HepG2 (cell line): Measurements from ENCODE around the gene TGM3. TPM values are rescaled to one million over a fixed set of nuclear protein-coding genes. Genes with fewer than 3 reads are reported as not detected.
A peak's percentile ranks its signal among the peaks of the same experiment; 100 is the strongest.

Source experiments
- ATAC-seq: fragments of 200-7000 bp; cut with Tn5 transposase; 3 replicates; pipeline ENCODE4 v1.9.1; 2020; ENCODE audit warnings: mild to moderate bottlenecking, moderate library complexity
- BruUV-seq: library from RNA; stranded (reverse); fragments of 400-500 nt; replicated peaks from 2 replicates; lab custom pipeline; 2021; lab: Mats Ljungman, UMichigan
- CTCF ChIA-PET: fragments of 300-600 bp; formaldehyde crosslinking; extraction: SDS; loops from one replicate; lab custom pipeline; 2021; ENCODE audit warnings: low total read pairs, inconsistent platforms, low intra/inter-chr PET ratio; lab: Yijun Ruan, JAX
- POLR2A ChIA-PET: fragments of 350-600 bp; sonication (Branson Sonifier 250); formaldehyde crosslinking; loops from one replicate; lab custom pipeline; 2020; ENCODE audit warnings: antibody characterized with exemption, inconsistent platforms; lab: Yijun Ruan, JAX
- DNase-seq: peaks from one replicate; pipeline ENCODE4 v3.0.0-alpha.2; 2015; ENCODE audit warnings: low spot score
- FAIRE-seq: peaks from 3 replicates; lab custom pipeline; 2011; peaks lifted over from hg19 to GRCh38; lab: Jason Lieb, UNC
- H2AFZ ChIP-seq: one replicate; pipeline ENCODE4 v1.6.1; 2011; ENCODE audit warnings: low read length, inconsistent platforms
- H3K27ac ChIP-seq: fragments of 300-600 bp; 3 replicates; pipeline ENCODE4 v1.8.0; 2011; ENCODE audit warnings: mixed run types, mild to moderate bottlenecking, mixed read lengths, low read length, inconsistent platforms; ENCODE audit not compliant: insufficient read depth; ENCODE audit errors: extremely low read length
- H3K27me3 ChIP-seq, 2 experiments: fragments of 200-600 bp in 1 of 2; 2 replicates in 1 of 2; 3 replicates in 1 of 2; pipeline versions ENCODE4 v1.6.0 to v1.8.0; 2011; ENCODE audit warnings: low read length in 2 of 2, mild to moderate bottlenecking in 2 of 2, moderate library complexity in 2 of 2, inconsistent platforms in 1 of 2; ENCODE audit not compliant: insufficient read depth in 2 of 2, control insufficient read depth in 1 of 2
- H3K36me3 ChIP-seq, 2 experiments: fragments of 200-600 bp in 1 of 2; replicated peaks in 1 of 2; 2 replicates in 1 of 2; 3 replicates in 1 of 2; pipeline versions ENCODE4 v1.5.1 to v1.8.0; 2011; ENCODE audit warnings: low read length in 2 of 2, inconsistent platforms in 1 of 2; ENCODE audit not compliant: insufficient read depth in 2 of 2, control insufficient read depth in 1 of 2
- H3K4me1 ChIP-seq: 2 replicates; pipeline ENCODE4 v1.5.1; 2012; ENCODE audit warnings: low read length, inconsistent platforms; ENCODE audit not compliant: insufficient read depth
- H3K4me2 ChIP-seq: 2 replicates; pipeline ENCODE4 v1.6.0; 2011; ENCODE audit warnings: low read depth, low read length, inconsistent platforms
- H3K4me3 ChIP-seq, 3 experiments: fragments of 200-600 bp in 1 of 3; sonication (generic), shearing (Covaris generic) in 1 of 3; replicated peaks in 1 of 3; 2 replicates each; pipeline ENCODE4 v1.5.1; 2011 to 2016; ENCODE audit warnings: low read length in 3 of 3, inconsistent platforms in 2 of 3, low read depth in 2 of 3, mild to moderate bottlenecking in 2 of 3, control low read depth in 1 of 3, mixed read lengths in 1 of 3; ENCODE audit not compliant: insufficient read depth in 1 of 3
- H3K79me2 ChIP-seq: one replicate; pipeline ENCODE4 v1.6.1; 2011; ENCODE audit warnings: low read length, inconsistent platforms; ENCODE audit not compliant: insufficient read depth
- H3K9ac ChIP-seq: 2 replicates; pipeline ENCODE4 v1.6.0; 2011; ENCODE audit warnings: mild to moderate bottlenecking, low read depth, low read length, inconsistent platforms; ENCODE audit not compliant: insufficient read depth
- H3K9me3 ChIP-seq: 2 replicates; pipeline ENCODE4 v1.5.1; 2012; ENCODE audit warnings: mild to moderate bottlenecking, low read length
- H4K20me1 ChIP-seq: 2 replicates; pipeline ENCODE4 v1.6.0; 2011; ENCODE audit warnings: inconsistent platforms, mild to moderate bottlenecking, low read length, moderate library complexity; ENCODE audit not compliant: insufficient read depth
- ATF7 ChIP-seq, 2 experiments: fragments of 450-650 bp in 1 of 2; sonication (generic) in 1 of 2; formaldehyde crosslinking in 1 of 2; IDR thresholded peaks; 2 replicates each; pipeline versions ENCODE4 v1.4.0 to v1.6.1; 2016 to 2020; ENCODE audit warnings: antibody characterized with exemption in 1 of 2, mild to moderate bottlenecking in 1 of 2, missing genetic modification reagents in 1 of 2
- BHLHE40 ChIP-seq: IDR thresholded peaks from 2 replicates; pipeline ENCODE4 v1.6.1; 2011; ENCODE audit warnings: low read length, improper control_type of control experiment
- CCDC6 ChIP-seq: sonication (generic); formaldehyde crosslinking; IDR thresholded peaks from 2 replicates; pipeline ENCODE4 v1.8.1; 2022; ENCODE audit warnings: mild to moderate bottlenecking, missing genetic modification reagents, moderate library complexity
- CEBPG ChIP-seq: IDR thresholded peaks from 2 replicates; pipeline ENCODE4 v1.6.1; 2016
- CREB1 ChIP-seq, 2 experiments: fragments of 450-650 bp in 1 of 2; IDR thresholded peaks; 2 replicates each; pipeline ENCODE4 v1.6.1; 2016 to 2017; ENCODE audit warnings: control low read depth in 1 of 2, mild to moderate bottlenecking in 1 of 2, missing compliant biosample characterization in 1 of 2, missing genetic modification characterization in 1 of 2
- GATAD2A ChIP-seq: IDR thresholded peaks from 2 replicates; pipeline ENCODE4 v1.6.1; 2016
- HDAC1 ChIP-seq: sonication (generic); formaldehyde crosslinking; IDR thresholded peaks from 2 replicates; pipeline ENCODE4 v1.5.1; 2020; ENCODE audit warnings: mild to moderate bottlenecking, missing genetic modification reagents
- HNF4A ChIP-seq: sonication (generic); formaldehyde crosslinking; IDR thresholded peaks from 2 replicates; pipeline ENCODE4 v1.4.0; 2020; ENCODE audit warnings: missing genetic modification reagents
- MTA3 ChIP-seq: sonication (generic); formaldehyde crosslinking; IDR thresholded peaks from 2 replicates; pipeline ENCODE4 v1.4.0; 2020; ENCODE audit warnings: missing genetic modification reagents
- TCF7 ChIP-seq: sonication (generic); IDR thresholded peaks from 2 replicates; pipeline ENCODE4 v1.6.1; 2016; ENCODE audit warnings: antibody characterized with exemption, low read depth
- ZNF20 ChIP-seq: sonication (generic); formaldehyde crosslinking; IDR thresholded peaks from 2 replicates; pipeline ENCODE4 v1.4.0; 2020; ENCODE audit warnings: mild to moderate bottlenecking, moderate library complexity, missing genetic modification reagents
- ZNF275 ChIP-seq: sonication (generic); formaldehyde crosslinking; IDR thresholded peaks from 2 replicates; pipeline ENCODE4 v1.8.0; 2022; ENCODE audit warnings: missing genetic modification reagents, mild to moderate bottlenecking, inconsistent platforms, borderline replicate concordance
- ZNF362 ChIP-seq: sonication (generic); formaldehyde crosslinking; IDR thresholded peaks from 2 replicates; pipeline ENCODE4 v1.4.0; 2020; ENCODE audit warnings: missing genetic modification reagents, mild to moderate bottlenecking, borderline replicate concordance
- ZNF629 ChIP-seq: sonication (generic); formaldehyde crosslinking; conservative IDR thresholded peaks from 2 replicates; pipeline ENCODE4 v1.5.0; 2020; ENCODE audit warnings: missing genetic modification reagents
- ZNF761 ChIP-seq: sonication (generic); formaldehyde crosslinking; conservative IDR thresholded peaks from 2 replicates; pipeline ENCODE4 v1.4.0; 2020; ENCODE audit warnings: mild to moderate bottlenecking, missing genetic modification reagents
- WGBS: methylation state at CpG from one replicate; pipeline ENCODE4 v1.1.6; 2017; ENCODE audit warnings: low lambda C conversion rate; 5-methylcytosine and 5-hydroxymethylcytosine counted together
- in situ Hi-C: cut with HindIII; loops from 2 replicates; pipeline ENCODE4 v1.10.0; 2017; ENCODE audit warnings: low pct_unique_long_range_greater_than_20kb; ENCODE audit not compliant: extremely low pct_ligation_motif_present
- intact Hi-C: fragments of 100-400 bp; cut with micrococcal nuclease; formaldehyde crosslinking; loops from one replicate; pipeline ENCODE4 v1.10.0; 2022; ENCODE audit not compliant: unreplicated experiment
- polyA plus RNA-seq, 8 experiments: library from polyadenylated mRNA; depleted of rRNA in 3 of 8; stranded (reverse) in 7 of 8; unstranded in 1 of 8; fragments of >200 nt; fragmentation: Illumina TruSeq in 4 of 8; extraction: Trizol in 4 of 8; gene quantifications; 2 replicates each; pipeline versions ENCODE4 v1.2.1 to v1.2.3, GENCODE V29; 2011 to 2016; ENCODE audit warnings: low read depth in 4 of 8, missing spikeins in 1 of 8, mixed read lengths in 1 of 8; ENCODE audit not compliant: insufficient read depth in 1 of 8
- total RNA-seq, 5 experiments: library from RNA; depleted of rRNA; stranded (reverse); fragments of >200 nt; fragmentation: Illumina TruSeq; extraction: Trizol; gene quantifications; 2 replicates each; pipeline ENCODE4 v1.2.3, GENCODE V29; 2016; ENCODE audit warnings: low read depth in 1 of 5
- TF ChIP-seq, protein P1 (sequence below): sonication (generic); formaldehyde crosslinking; IDR thresholded peaks from 2 replicates; pipeline ENCODE4 v1.4.0; 2020; ENCODE audit warnings: missing genetic modification reagents
- TF ChIP-seq, protein P2 (sequence below): IDR thresholded peaks from 2 replicates; pipeline ENCODE4 v1.6.1; 2012; ENCODE audit warnings: low read depth, low read length, improper control_type of control experiment
- TF ChIP-seq, protein P3 (sequence below), 2 experiments: fragments of 450-650 bp in 1 of 2; sonication (generic) in 1 of 2; formaldehyde crosslinking; IDR thresholded peaks; 2 replicates each; pipeline versions ENCODE4 v1.5.0 to v1.8.0; 2020 to 2022; ENCODE audit warnings: mild to moderate bottlenecking in 1 of 2, missing genetic modification reagents in 1 of 2

The TGM3 gene
- total and polyA plus RNA-seq, 2 of the 13 experiments (the other 11 are each of a cell fraction or from before 2014, with no cell fraction given): not detected

DNA sequence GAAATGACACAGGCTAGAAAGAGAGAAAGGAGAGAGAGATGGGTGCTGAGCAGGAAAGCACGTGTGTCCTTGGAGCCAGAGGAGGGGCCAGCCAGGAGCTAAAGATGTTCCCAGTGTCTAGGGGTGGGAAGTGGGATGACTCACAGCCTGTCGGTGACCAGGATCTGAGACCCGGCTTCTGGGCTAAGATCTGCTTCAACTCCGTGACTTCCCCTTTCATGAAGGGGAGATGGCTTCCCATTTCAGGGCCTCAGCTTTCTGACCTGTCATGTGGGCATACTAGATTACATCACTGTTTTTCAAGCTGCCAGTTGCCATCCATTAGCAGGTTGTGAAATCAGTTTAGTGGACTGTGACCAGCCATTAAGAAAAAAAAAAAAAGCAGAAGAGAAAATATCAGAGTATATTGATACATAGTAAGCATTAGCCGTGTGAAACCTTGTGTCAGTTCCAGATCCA, 5.4 kb downstream of the TGM3 start:
- ChIA-PET POLR2A (interaction anchor here (2.0 kb wide), 1 partner anchor 36 kb away, joined by 5 read pairs; no protein-coding TSS in a partner anchor), CTCF (no interaction called here)
- no TSS peak for BruUV-seq
- H3K9me3 ChIP-seq: no peaks in the 10 kb centered on the region
- ATAC-seq (no peak), FAIRE-seq (peak; percentile 40), DNase-seq (peak; percentile 52)
- no peak overlapping the region for H3K27ac ChIP-seq
- no peaks in the 10 kb centered on the region for H4K20me1 ChIP-seq
- H3K27me3 ChIP-seq: peaks cover 3 to 21% of the 10 kb centered on the region in 2 experiments; a peak in 2 of 5 replicates
- H3K9ac ChIP-seq: no peak overlapping the region
- H3K4me3 ChIP-seq: no peak overlapping the region
- 3% methylated on average over 5 of the region's 5 CpGs for WGBS
- in situ Hi-C loops: no loop called here
- H3K79me2 ChIP-seq: no peaks in the 10 kb centered on the region
- intact Hi-C loops: no loop called here
- H3K4me2 ChIP-seq: peak overlapping the region; percentile 1; the same call in 1 of the 2 replicates
- H3K4me1 ChIP-seq: peaks cover 38% of the 10 kb centered on the region
- H2AFZ ChIP-seq: no peak overlapping the region
- no peaks in the 10 kb centered on the region for H3K36me3 ChIP-seq
- TF ChIP-seq ATF7 (IDR thresholded peaks at IDR 0.05) (peak; percentile 75), ATF7 (CRISPR knock-in tag; IDR thresholded peaks at IDR 0.05) (no peak), BHLHE40 (0 out of 2 replicates have a peak, but pooled peaks have one; percentile 8), CCDC6 (CRISPR knock-in tag) (no peak), CREB1 (IDR thresholded peaks at IDR 0.05) (0 out of 2 replicates have a peak, but pooled peaks have one; percentile 24), CREB1 (CRISPR knock-in tag; IDR thresholded peaks at IDR 0.05) (no peak), ZNF362 (CRISPR knock-in tag) (peak; percentile 68; the same call in 1 of the 2 replicates), HNF4A (CRISPR knock-in tag) (peak; percentile 34; the same call in 1 of the 2 replicates), GATAD2A (CRISPR knock-in tag) (0 out of 2 replicates have a peak, but pooled peaks have one; percentile 17), ZNF20 (CRISPR knock-in tag) (no peak), CEBPG (peak; percentile 66), TCF7 (0 out of 2 replicates have a peak, but pooled peaks have one; percentile 12), MTA3 (CRISPR knock-in tag) (no peak), HDAC1 (CRISPR knock-in tag) (0 out of 2 replicates have a peak, but pooled peaks have one; percentile 19), ZNF275 (no peak), ZNF629 (CRISPR knock-in tag) (peak; percentile 93), ZNF761 (no peak)
- TF ChIP-seq, protein P1, sequence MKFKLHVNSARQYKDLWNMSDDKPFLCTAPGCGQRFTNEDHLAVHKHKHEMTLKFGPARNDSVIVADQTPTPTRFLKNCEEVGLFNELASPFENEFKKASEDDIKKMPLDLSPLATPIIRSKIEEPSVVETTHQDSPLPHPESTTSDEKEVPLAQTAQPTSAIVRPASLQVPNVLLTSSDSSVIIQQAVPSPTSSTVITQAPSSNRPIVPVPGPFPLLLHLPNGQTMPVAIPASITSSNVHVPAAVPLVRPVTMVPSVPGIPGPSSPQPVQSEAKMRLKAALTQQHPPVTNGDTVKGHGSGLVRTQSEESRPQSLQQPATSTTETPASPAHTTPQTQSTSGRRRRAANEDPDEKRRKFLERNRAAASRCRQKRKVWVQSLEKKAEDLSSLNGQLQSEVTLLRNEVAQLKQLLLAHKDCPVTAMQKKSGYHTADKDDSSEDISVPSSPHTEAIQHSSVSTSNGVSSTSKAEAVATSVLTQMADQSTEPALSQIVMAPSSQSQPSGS (CRISPR knock-in tag): 0 out of 2 replicates have a peak, but pooled peaks have one; percentile 50
- TF ChIP-seq, protein P2, sequence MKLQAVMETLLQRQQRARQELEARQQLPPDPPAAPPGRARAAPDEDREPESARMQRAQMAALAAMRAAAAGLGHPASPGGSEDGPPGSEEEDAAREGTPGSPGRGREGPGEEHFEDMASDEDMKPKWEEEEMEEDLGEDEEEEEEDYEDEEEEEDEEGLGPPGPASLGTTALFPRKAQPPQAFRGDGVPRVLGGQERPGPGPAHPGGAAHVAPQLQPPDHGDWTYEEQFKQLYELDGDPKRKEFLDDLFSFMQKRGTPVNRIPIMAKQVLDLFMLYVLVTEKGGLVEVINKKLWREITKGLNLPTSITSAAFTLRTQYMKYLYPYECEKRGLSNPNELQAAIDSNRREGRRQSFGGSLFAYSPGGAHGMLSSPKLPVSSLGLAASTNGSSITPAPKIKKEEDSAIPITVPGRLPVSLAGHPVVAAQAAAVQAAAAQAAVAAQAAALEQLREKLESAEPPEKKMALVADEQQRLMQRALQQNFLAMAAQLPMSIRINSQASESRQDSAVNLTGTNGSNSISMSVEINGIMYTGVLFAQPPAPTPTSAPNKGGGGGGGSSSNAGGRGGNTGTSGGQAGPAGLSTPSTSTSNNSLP: peak; percentile 46; the same call in 1 of the 2 replicates
- TF ChIP-seq, protein P3, sequence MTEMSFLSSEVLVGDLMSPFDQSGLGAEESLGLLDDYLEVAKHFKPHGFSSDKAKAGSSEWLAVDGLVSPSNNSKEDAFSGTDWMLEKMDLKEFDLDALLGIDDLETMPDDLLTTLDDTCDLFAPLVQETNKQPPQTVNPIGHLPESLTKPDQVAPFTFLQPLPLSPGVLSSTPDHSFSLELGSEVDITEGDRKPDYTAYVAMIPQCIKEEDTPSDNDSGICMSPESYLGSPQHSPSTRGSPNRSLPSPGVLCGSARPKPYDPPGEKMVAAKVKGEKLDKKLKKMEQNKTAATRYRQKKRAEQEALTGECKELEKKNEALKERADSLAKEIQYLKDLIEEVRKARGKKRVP (CRISPR knock-in tag; IDR thresholded peaks at IDR 0.05): peak in 1 of 2 experiments; percentile 60; a peak in 2 of 4 replicates
